ENCODE data around the gene BRI3BP.

The BRI3BP gene

GRCh38 chr12:124953689-124954405, 39.6 kb upstream of the BRI3BP start:
- H3K4me1 ChIP-seq: no peaks in the 10 kb centered on the region
- H3K27ac ChIP-seq: no peak overlapping the region
- H3K9me3 ChIP-seq (ENCODE audit: control insufficient read depth, low read length): no peaks in the 10 kb centered on the region
- H3K9ac ChIP-seq: no peak overlapping the region
- no peak overlapping the region for H3K4me3 ChIP-seq (ENCODE audit: low read depth, low read length)
- H3K27me3 ChIP-seq (ENCODE audit: control insufficient read depth, insufficient read depth, low read length): no peaks in the 10 kb centered on the region
- no peaks in the 10 kb centered on the region for H3K36me3 ChIP-seq (ENCODE audit: control insufficient read depth, insufficient read depth, low read length)
- no peak for TF ChIP-seq CTCF (IDR thresholded peaks at IDR 0.05)
- H3K79me2 ChIP-seq: no peaks in the 10 kb centered on the region
- H3K4me2 ChIP-seq (ENCODE audit: low read length): no peak overlapping the region
- no peak overlapping the region for H2AFZ ChIP-seq

GRCh38 chr12:124954771-124955170, 38.7 kb upstream of the BRI3BP start:
- Histone ChIP-seq H3K9me3 (ENCODE audit: control insufficient read depth, low read length) (no peaks in the 10 kb centered on the region), H3K27ac (no peak overlapping the region), H3K4me3 (ENCODE audit: low read depth, low read length) (no peak overlapping the region), H3K4me1 (no peaks in the 10 kb centered on the region), H3K27me3 (ENCODE audit: control insufficient read depth, insufficient read depth, low read length) (no peaks in the 10 kb centered on the region), H3K9ac (no peak overlapping the region), H3K79me2 (no peaks in the 10 kb centered on the region), H2AFZ (no peak overlapping the region), H3K36me3 (ENCODE audit: control insufficient read depth, insufficient read depth, low read length) (no peaks in the 10 kb centered on the region), H3K4me2 (ENCODE audit: low read length) (no peak overlapping the region)
- TF ChIP-seq CTCF (IDR thresholded peaks at IDR 0.05): no peak

GRCh38 chr12:124956571-124956970, 36.9 kb upstream of the BRI3BP start:
- no peak overlapping the region for H3K27ac ChIP-seq
- no peak overlapping the region for H3K9ac ChIP-seq
- H3K9me3 ChIP-seq (ENCODE audit: control insufficient read depth, low read length): no peaks in the 10 kb centered on the region
- H3K27me3 ChIP-seq (ENCODE audit: control insufficient read depth, insufficient read depth, low read length): no peaks in the 10 kb centered on the region
- no peak for TF ChIP-seq CTCF (IDR thresholded peaks at IDR 0.05)
- no peak overlapping the region for H3K4me3 ChIP-seq (ENCODE audit: low read depth, low read length)
- H2AFZ ChIP-seq: no peak overlapping the region
- no peak overlapping the region for H3K4me2 ChIP-seq (ENCODE audit: low read length)
- H3K36me3 ChIP-seq (ENCODE audit: control insufficient read depth, insufficient read depth, low read length): no peaks in the 10 kb centered on the region
- H3K79me2 ChIP-seq: no peaks in the 10 kb centered on the region
- H3K4me1 ChIP-seq: no peaks in the 10 kb centered on the region

GRCh38 chr12:124961055-124961454, 32.4 kb upstream of the BRI3BP start:
- Histone ChIP-seq H3K9ac (no peak overlapping the region), H3K79me2 (no peaks in the 10 kb centered on the region), H3K36me3 (ENCODE audit: control insufficient read depth, insufficient read depth, low read length) (no peaks in the 10 kb centered on the region), H3K27me3 (ENCODE audit: control insufficient read depth, insufficient read depth, low read length) (no peaks in the 10 kb centered on the region), H3K27ac (no peak overlapping the region), H3K4me3 (ENCODE audit: low read depth, low read length) (no peak overlapping the region), H3K4me1 (no peaks in the 10 kb centered on the region), H3K4me2 (ENCODE audit: low read length) (no peak overlapping the region), H2AFZ (no peak overlapping the region), H3K9me3 (ENCODE audit: control insufficient read depth, low read length) (no peaks in the 10 kb centered on the region)
- TF ChIP-seq CTCF (IDR thresholded peaks at IDR 0.05): no peak

- no peaks in the 10 kb centered on the region for H3K4me1 ChIP-seq
- no peak overlapping the region for H2AFZ ChIP-seq
- H3K36me3 ChIP-seq (ENCODE audit: control insufficient read depth, insufficient read depth, low read length): no peaks in the 10 kb centered on the region
- H3K4me2 ChIP-seq (ENCODE audit: low read length): no peak overlapping the region
- no peak for TF ChIP-seq CTCF (IDR thresholded peaks at IDR 0.05)
- no peak overlapping the region for H3K9ac ChIP-seq
- no peaks in the 10 kb centered on the region for H3K9me3 ChIP-seq (ENCODE audit: control insufficient read depth, low read length)
- no peaks in the 10 kb centered on the region for H3K79me2 ChIP-seq
- no peaks in the 10 kb centered on the region for H3K27me3 ChIP-seq (ENCODE audit: control insufficient read depth, insufficient read depth, low read length)
- H3K4me3 ChIP-seq (ENCODE audit: low read depth, low read length): no peak overlapping the region
- H3K27ac ChIP-seq: no peak overlapping the region
These were observed 30.2 kb upstream of the BRI3BP start for GRCh38 chr12:124963211-124963610.
